Body of pancreas (tissue), 4 donors: ENCODE data around the gene SUPT3H. TPM values are rescaled to one million over a fixed set of nuclear protein-coding genes. Genes with fewer than 3 reads are reported as not detected.

Source experiments
- ATAC-seq: fragments of 150-250 bp; one replicate; pipeline ENCODE4 v1.9.1; 2016
- DNase-seq, 4 donors: peaks; one replicate each; pipeline ENCODE4 v3.0.0-alpha.2; 2019
- H3K27ac ChIP-seq, 4 donors: fragments of 200-600 bp; sonication (generic); 1 replicate in 3 of 4; 2 replicates in 1 of 4; pipeline versions ENCODE4 v1.5.1 to v1.6.1; 2016 to 2019; ENCODE audit warnings: mild to moderate bottlenecking in 1 of 4, mixed read lengths in 1 of 4, moderate library complexity in 1 of 4
- H3K27me3 ChIP-seq, 2 donors: fragments of 200-600 bp; sonication (generic); one replicate each; pipeline ENCODE4 v1.6.0; 2016; ENCODE audit warnings: mild to moderate bottlenecking in 1 of 2
- H3K36me3 ChIP-seq, 2 donors: fragments of 200-600 bp; sonication (generic); replicated peaks in 1 of 2; 2 replicates each; pipeline ENCODE4 v1.5.1; 2016; ENCODE audit warnings: low read depth in 2 of 2; ENCODE audit not compliant: insufficient read depth in 1 of 2
- H3K4me1 ChIP-seq: fragments of 200-600 bp; sonication (generic); one replicate; pipeline ENCODE4 v1.6.0; 2016
- H3K4me3 ChIP-seq, 2 donors: fragments of 200-600 bp; sonication (generic); 1 replicate in 1 of 2; 2 replicates in 1 of 2; pipeline ENCODE4 v1.5.1; 2016 to 2019
- H3K9me3 ChIP-seq, 3 donors: fragments of 200-600 bp; sonication (generic); 1 replicate in 2 of 3; 2 replicates in 1 of 3; pipeline ENCODE4 v1.5.1; 2016
- POLR2A ChIP-seq, 3 donors: fragments of 450-650 bp; IDR thresholded peaks; one replicate each; pipeline ENCODE4 v1.6.1; 2016; ENCODE audit warnings: antibody characterized with exemption in 3 of 3, mild to moderate bottlenecking in 2 of 3
- WGBS, 2 donors: methylation state at CpG; one replicate each; pipeline ENCODE4 v1.1.5; 2017; 5-methylcytosine and 5-hydroxymethylcytosine counted together
- intact Hi-C: fragments of 100-400 bp; cut with DNase I; formaldehyde crosslinking; loops from one replicate; pipeline ENCODE4 v1.15.1; 2023
- total RNA-seq, 2 donors: library from RNA; depleted of rRNA; stranded (reverse); fragments of >200 nt; gene quantifications; one replicate each; pipeline ENCODE4 v1.1.0, GENCODE V29; 2016
- TF ChIP-seq, protein P1 (sequence below), 7 experiments: fragments of 450-650 bp in 4 of 7; fragments of 200-600 bp in 3 of 7; sonication (generic) in 3 of 7; IDR thresholded peaks; one replicate each; pipeline ENCODE4 v1.5.1; 2016 to 2019; ENCODE audit warnings: antibody characterized with exemption in 7 of 7

SUPT3H gene
- total RNA-seq, 2 donors from 2014 or later = 4.9 to 6.7 TPM

DNA sequence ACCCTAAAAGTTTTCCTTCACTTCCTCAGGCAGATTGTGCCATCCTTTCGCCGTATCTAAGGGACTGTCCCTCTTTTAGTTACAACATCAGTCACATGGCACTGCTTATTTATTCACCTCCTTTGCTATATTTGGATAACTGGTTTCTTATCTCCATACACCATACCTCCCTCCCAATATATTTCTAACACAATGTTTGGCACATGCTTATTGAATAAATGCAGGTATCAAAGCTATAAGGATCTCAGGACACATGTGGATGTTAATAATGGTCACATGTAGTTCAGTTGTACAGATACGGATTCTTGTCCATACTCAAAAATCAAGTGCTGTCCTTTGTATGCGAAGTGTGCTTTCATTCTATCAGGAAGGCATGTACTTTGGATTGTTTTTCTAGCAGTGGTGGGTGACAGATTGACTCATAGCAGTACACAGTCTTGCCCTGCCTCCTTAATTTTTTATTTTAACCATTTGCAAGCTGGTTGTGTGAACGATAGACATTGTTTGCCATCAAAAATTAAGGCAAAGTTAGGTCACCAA lies 456.7 kb downstream of the SUPT3H start:
- 33% methylated on average over 5 of the region's 5 CpGs for WGBS, 2 donors
- Histone ChIP-seq H3K9me3 (no peaks in the 10 kb centered on the region), H3K27me3 (no peaks in the 10 kb centered on the region), H3K36me3 (no peaks in the 10 kb centered on the region), H3K4me1 (peaks cover 22% of the 10 kb centered on the region), H3K27ac (no peak overlapping the region), H3K4me3 (no peak overlapping the region)
- DNase-seq = no peak
- no peak for TF ChIP-seq POLR2A (IDR thresholded peaks at IDR 0.05)
- TF ChIP-seq, protein P1, sequence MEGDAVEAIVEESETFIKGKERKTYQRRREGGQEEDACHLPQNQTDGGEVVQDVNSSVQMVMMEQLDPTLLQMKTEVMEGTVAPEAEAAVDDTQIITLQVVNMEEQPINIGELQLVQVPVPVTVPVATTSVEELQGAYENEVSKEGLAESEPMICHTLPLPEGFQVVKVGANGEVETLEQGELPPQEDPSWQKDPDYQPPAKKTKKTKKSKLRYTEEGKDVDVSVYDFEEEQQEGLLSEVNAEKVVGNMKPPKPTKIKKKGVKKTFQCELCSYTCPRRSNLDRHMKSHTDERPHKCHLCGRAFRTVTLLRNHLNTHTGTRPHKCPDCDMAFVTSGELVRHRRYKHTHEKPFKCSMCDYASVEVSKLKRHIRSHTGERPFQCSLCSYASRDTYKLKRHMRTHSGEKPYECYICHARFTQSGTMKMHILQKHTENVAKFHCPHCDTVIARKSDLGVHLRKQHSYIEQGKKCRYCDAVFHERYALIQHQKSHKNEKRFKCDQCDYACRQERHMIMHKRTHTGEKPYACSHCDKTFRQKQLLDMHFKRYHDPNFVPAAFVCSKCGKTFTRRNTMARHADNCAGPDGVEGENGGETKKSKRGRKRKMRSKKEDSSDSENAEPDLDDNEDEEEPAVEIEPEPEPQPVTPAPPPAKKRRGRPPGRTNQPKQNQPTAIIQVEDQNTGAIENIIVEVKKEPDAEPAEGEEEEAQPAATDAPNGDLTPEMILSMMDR (IDR thresholded peaks at IDR 0.05) = no peak
- intact Hi-C loops = no loop called here
- ATAC-seq = no peak

DNA sequence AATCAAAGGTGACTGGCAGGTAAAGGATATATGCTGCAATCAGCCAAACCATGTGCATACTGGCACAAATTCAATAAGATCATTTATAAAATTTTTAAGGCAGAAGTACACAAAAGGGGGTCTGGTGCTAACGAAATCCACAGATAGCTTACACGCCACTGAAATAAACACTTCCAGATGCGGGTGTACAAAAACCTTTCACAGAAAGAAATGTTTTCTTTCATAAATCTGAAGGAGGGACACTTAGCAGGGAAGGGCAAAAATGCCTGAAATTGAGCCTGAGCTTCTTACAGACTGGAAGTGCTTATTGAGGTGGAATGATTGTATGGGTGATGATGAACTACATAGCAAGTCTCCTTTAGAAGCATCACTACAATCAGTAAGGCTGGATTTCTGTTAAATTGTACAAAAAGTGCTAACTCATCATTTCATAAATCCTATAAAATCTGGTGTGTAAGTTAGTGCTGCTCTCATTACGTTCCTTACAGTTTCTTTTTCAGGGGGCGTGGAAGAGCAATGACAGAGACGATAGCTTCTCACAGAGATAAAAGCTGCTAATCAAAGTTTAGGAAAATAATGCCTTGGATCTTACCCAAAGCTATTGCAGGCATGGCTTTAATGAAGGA lies 458.9 kb downstream of the SUPT3H start:
- H3K4me3 ChIP-seq = no peak overlapping the region
- no peak for ATAC-seq
- intact Hi-C loops = no loop called here
- H3K27ac ChIP-seq = no peak overlapping the region
- 85 to 90% methylated on average over 6 of the region's 6 CpGs for WGBS, 2 donors
- peaks cover 18% of the 10 kb centered on the region for H3K4me1 ChIP-seq
- no peaks in the 10 kb centered on the region for H3K9me3 ChIP-seq
- H3K27me3 ChIP-seq = no peaks in the 10 kb centered on the region
- DNase-seq = no peak
- no peaks in the 10 kb centered on the region for H3K36me3 ChIP-seq
- TF ChIP-seq POLR2A (IDR thresholded peaks at IDR 0.05) = no peak
- TF ChIP-seq, protein P1 (IDR thresholded peaks at IDR 0.05) = no peak

DNA sequence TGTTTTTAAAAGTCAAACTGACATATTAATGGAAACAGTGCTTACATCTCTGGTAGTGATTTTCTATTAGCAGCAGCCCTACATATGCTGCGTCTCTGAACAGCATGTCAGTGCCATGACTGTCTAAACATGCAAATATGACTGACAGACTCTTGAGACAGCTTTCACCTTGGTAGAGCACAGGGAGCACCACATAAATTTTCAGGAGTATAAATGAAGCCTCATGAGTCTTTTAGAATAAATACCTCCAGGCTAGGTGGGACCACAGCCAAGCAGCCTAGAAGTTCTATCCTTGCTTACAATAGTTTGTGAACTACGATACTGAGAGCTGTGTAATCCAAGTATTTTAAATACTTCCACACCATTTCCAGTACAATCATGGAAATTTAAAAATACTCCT lies 460.3 kb downstream of the SUPT3H start:
- no peak overlapping the region for H3K27ac ChIP-seq
- WGBS, 2 donors = 90 to 91% methylated on average over 2 of the region's 2 CpGs
- ATAC-seq (no peak), DNase-seq (no peak)
- no peak for TF ChIP-seq POLR2A (IDR thresholded peaks at IDR 0.05)
- TF ChIP-seq, protein P1 (IDR thresholded peaks at IDR 0.05) = no peak
- intact Hi-C loops = no loop called here
- no peaks in the 10 kb centered on the region for H3K36me3 ChIP-seq
- no peak overlapping the region for H3K4me3 ChIP-seq
- no peaks in the 10 kb centered on the region for H3K27me3 ChIP-seq
- H3K4me1 ChIP-seq = peaks cover 18% of the 10 kb centered on the region
- no peaks in the 10 kb centered on the region for H3K9me3 ChIP-seq

DNA sequence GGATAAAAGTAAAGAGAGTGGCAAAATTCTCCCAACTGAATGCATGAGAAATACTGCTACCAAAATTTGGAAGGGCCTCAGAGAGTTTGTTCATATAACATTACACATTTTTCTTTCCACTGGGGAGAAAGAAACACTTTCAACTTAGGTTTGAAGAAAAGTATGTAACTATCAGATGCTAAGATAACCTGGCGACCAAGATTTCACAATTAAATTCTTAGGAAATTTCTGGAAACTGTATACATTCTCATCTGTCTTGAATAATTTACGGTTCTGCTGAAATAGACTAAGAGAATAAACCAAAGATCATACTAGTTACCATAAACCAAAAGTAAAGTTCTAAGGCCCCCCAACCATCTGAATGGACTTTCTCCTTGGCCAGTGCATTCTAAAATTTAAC lies 462.6 kb downstream of the SUPT3H start:
- ATAC-seq (no peak), DNase-seq (no peak)
- no peaks in the 10 kb centered on the region for H3K9me3 ChIP-seq
- WGBS, 2 donors = 92 to 99% methylated on average over 2 of the region's 2 CpGs
- TF ChIP-seq, protein P1 (IDR thresholded peaks at IDR 0.05) = no peak
- TF ChIP-seq POLR2A (IDR thresholded peaks at IDR 0.05) = no peak
- H3K27me3 ChIP-seq = no peaks in the 10 kb centered on the region
- H3K27ac ChIP-seq = no peak overlapping the region
- no peaks in the 10 kb centered on the region for H3K4me1 ChIP-seq
- no peak overlapping the region for H3K4me3 ChIP-seq
- intact Hi-C loops = no loop called here
- H3K36me3 ChIP-seq = no peaks in the 10 kb centered on the region

DNA sequence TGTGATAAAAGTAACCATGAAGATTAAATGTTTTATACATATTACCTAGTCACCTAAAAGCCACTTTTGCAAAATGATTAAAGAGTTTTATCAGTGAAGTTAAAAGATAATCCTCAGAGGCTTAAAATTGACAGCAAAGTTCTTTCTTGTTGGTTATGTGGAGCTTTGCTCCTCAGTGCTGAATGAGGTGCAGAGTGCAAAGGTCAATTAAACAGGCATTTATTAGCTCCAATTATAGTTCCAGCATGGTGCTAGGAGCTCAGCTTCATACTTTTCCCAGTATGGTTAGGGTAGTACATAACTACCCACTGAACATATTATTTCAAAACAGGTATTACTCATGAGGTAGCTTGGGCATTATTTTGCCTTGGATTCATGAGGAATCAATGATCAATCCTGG lies 463.6 kb downstream of the SUPT3H start:
- Histone ChIP-seq H3K27me3 (no peaks in the 10 kb centered on the region), H3K27ac (no peak overlapping the region), H3K4me1 (no peaks in the 10 kb centered on the region), H3K9me3 (no peaks in the 10 kb centered on the region), H3K4me3 (no peak overlapping the region), H3K36me3 (no peaks in the 10 kb centered on the region)
- intact Hi-C loops = no loop called here
- DNase-seq (no peak), ATAC-seq (no peak)
- TF ChIP-seq, protein P1 (IDR thresholded peaks at IDR 0.05) = no peak
- TF ChIP-seq POLR2A (IDR thresholded peaks at IDR 0.05) = no peak
